A673 (cell line): ENCODE results near the gene KIAA0319L.

Experiments
- EZH2 ChIP-seq: fragments of 200-600 bp; sonication (generic); IDR thresholded peaks from 2 replicates; pipeline ENCODE4 v1.6.1; 2017; ENCODE audit warnings: borderline replicate concordance, low read depth, mild to moderate bottlenecking, mixed read lengths, antibody characterized with exemption, low read length; ENCODE audit not compliant: poor library complexity, severe bottlenecking
- TF ChIP-seq, protein P1 (sequence below): fragments of 300-800, 200-600 bp; sonication (generic); conservative IDR thresholded peaks from 2 replicates; pipeline ENCODE4 v1.5.1; 2017; ENCODE audit warnings: low read depth, mild to moderate bottlenecking, antibody characterized with exemption, low read length, moderate library complexity, mixed read lengths

DNA sequence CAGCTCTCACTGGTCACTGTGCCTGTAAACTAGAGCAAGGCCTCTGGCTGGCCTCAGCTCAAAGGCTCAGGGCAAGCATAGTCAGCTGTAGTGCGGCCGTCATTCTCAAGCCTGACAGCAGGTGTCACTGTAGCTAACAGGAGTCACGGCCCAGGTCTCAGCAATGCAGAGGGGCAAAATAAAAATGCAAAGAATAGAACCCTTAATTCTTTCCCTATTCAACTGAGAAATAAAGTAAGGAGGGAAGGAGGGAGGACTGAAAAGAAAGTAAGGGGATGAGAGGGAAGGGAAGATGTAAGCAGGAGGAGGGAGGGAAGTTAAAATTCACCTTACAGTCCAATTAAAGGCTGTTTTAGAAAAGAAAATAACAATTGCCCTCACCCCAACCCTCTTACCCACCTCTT, 106.1 kb downstream of the KIAA0319L start:
- TF ChIP-seq, protein P1, sequence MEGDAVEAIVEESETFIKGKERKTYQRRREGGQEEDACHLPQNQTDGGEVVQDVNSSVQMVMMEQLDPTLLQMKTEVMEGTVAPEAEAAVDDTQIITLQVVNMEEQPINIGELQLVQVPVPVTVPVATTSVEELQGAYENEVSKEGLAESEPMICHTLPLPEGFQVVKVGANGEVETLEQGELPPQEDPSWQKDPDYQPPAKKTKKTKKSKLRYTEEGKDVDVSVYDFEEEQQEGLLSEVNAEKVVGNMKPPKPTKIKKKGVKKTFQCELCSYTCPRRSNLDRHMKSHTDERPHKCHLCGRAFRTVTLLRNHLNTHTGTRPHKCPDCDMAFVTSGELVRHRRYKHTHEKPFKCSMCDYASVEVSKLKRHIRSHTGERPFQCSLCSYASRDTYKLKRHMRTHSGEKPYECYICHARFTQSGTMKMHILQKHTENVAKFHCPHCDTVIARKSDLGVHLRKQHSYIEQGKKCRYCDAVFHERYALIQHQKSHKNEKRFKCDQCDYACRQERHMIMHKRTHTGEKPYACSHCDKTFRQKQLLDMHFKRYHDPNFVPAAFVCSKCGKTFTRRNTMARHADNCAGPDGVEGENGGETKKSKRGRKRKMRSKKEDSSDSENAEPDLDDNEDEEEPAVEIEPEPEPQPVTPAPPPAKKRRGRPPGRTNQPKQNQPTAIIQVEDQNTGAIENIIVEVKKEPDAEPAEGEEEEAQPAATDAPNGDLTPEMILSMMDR = peak; percentile 91
- TF ChIP-seq EZH2 = no peak
